ENCODE results near the gene APBB2.

The APBB2 gene

DNA sequence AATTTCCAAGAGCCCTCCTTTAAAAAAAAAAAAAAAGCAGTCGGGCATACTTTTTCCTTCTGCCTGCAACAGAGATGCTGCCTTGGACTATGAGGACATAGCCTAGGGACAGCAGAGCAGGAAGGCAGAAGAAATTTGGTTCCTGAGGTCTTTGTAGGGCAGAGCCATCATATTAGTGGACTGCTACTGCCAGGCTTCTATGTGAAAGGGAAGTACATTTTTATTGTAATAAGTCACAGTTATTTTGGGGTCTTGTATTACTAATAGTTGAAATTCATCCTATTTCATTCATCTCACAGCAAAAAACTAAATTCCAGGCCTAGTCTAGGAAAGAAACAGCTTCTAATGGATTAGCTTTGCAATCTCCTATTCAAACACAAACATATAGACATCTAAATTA is 253.4 kb downstream of the APBB2 start:
- DNase-seq (ENCODE audit: low read depth): no peak
- no peak overlapping the region for H3K4me3 ChIP-seq (ENCODE audit: low read length)
- TF ChIP-seq, protein P1, sequence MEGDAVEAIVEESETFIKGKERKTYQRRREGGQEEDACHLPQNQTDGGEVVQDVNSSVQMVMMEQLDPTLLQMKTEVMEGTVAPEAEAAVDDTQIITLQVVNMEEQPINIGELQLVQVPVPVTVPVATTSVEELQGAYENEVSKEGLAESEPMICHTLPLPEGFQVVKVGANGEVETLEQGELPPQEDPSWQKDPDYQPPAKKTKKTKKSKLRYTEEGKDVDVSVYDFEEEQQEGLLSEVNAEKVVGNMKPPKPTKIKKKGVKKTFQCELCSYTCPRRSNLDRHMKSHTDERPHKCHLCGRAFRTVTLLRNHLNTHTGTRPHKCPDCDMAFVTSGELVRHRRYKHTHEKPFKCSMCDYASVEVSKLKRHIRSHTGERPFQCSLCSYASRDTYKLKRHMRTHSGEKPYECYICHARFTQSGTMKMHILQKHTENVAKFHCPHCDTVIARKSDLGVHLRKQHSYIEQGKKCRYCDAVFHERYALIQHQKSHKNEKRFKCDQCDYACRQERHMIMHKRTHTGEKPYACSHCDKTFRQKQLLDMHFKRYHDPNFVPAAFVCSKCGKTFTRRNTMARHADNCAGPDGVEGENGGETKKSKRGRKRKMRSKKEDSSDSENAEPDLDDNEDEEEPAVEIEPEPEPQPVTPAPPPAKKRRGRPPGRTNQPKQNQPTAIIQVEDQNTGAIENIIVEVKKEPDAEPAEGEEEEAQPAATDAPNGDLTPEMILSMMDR (conservative IDR thresholded peaks at IDR 0.05; ENCODE audit: low read depth, low read length): no peak

DNA sequence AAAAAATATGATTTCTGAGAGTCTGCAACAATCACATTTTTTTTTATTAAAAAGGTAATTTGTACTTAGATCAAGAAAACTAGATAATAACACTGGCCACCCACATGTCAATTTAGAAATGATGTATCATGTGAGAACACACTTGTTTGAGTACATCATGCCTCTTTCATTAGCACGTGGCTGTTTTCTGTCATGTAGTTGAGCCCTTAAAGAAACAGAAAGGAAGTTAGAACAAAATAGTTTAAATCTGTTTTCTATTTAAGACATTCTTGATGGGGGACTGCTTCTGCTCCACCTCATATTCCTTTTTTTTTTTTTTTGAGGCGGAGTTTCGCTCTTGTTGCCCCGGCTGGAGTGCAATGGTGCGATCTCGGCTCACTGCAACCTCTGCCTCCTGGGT is 257.1 kb downstream of the APBB2 start:
- H3K4me3 ChIP-seq (ENCODE audit: low read length): no peak overlapping the region
- no peak for DNase-seq (ENCODE audit: low read depth)
- TF ChIP-seq, protein P1 (conservative IDR thresholded peaks at IDR 0.05; ENCODE audit: low read depth, low read length): no peak

DNA sequence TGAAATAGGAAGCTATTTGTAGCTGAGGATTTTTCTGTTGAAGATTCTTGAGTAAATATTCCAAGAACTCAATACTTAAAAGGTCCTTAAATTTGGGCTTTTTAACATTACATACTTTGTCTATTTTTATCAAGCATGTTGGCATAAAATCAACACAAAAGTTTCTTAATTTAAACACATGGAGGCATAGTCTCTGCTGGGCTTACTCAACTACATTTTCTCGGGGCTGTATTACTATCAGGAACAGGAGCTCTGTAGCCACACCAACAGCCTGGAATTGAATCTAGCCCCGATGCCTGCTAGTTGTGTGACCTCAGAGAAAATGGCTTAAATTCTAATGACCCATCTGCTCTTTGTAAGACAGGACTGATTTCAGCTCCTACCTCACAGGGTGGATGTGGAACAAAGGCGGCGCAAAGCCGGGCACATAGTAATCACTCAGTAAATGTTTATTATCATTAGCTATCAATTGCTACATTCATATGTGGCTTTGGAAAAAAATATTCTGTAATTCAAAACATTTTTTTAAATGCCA is 257.6 kb downstream of the APBB2 start:
- DNase-seq (ENCODE audit: low read depth): no peak
- H3K4me3 ChIP-seq (ENCODE audit: low read length): no peak overlapping the region
- TF ChIP-seq, protein P1 (conservative IDR thresholded peaks at IDR 0.05; ENCODE audit: low read depth, low read length): no peak

DNA sequence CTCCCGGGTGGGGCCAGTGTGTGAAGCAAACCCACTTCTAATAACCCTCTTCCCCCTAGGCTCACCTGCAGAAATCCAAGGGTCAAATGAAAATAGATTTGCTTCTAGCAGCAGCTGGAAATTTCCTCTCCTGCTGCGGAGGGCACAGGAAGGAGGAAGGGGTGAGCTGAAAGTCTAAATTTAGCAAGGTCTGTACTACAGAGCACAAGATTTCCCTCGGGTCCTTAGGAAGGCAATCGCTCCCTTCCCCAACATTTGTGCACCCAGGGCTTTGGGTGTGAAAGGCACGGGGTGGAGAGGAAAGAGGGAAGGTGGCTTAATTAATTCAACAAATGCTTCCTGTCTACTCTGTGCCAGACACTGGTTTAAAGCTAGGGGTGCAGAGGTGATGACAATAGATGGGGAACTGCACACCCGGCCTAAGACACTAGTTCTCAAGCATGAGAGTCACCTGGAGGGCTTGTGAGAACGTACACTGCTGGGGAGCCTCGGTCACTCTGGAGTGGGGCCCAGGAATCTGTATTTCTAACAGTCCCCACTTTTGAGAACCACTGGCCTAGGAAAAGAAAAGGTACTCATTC is 260.2 kb downstream of the APBB2 start:
- no peak overlapping the region for H3K4me3 ChIP-seq (ENCODE audit: low read length)
- DNase-seq (ENCODE audit: low read depth): no peak
- TF ChIP-seq, protein P1 (conservative IDR thresholded peaks at IDR 0.05; ENCODE audit: low read depth, low read length): no peak

DNA sequence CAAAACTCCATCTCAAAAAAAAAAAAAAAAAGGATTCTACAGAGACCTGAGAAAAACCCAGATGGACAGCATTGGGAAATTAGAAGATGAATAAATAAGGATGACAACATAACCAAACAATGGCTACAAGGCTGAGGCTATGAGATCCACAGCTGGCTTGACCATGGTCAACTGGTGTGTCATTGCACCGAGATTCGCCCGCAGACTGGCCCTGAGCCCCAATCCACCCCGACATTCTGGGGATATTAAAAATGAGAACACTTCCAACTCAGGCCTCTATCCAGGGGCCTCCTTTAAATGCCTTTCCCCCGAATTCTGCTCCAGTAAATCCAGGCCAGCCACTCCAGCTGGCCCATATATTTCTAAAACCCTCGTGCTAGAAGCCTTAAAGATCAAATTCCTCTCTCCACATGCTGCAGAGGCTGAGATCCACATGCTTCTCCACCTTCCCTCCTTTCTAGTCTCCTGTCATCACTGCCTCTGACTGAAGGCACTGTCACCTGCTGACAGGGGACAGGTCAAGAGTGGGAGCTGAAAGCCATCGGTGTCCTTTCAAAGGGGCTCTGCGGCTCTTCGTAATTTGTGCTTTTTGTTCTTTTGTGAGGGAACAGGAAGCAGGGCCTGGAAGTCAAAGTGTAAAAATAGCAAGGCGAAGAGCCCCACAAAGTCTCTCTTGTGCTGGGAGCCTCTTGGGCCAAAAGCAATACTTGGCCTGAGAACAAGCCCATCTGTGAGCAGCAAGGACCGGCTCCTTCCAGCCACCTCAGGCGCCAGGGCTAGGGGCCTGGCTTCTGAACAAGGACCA is 260.9 kb downstream of the APBB2 start:
- DNase-seq (ENCODE audit: low read depth): no peak
- TF ChIP-seq, protein P1 (conservative IDR thresholded peaks at IDR 0.05; ENCODE audit: low read depth, low read length): no peak
- no peak overlapping the region for H3K4me3 ChIP-seq (ENCODE audit: low read length)

DNA sequence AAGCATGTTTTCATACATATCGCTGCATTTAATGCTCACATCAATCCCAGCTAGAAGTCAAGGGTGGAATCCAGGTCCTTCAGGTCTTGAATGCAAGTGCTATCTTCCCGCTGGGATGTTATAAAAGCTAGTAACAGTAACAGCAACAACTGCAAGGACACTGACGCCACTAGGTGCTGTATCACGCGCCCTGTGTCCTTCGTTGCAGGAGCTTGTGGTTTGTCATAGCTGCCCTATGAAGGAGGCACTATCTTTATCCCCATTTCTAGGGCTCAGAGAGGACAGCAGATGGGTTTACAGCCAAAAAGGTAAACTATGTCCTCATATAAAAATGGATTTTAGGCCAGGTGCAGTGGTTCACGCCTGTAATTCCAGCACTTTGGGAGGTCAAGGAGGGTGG is 261.7 kb downstream of the APBB2 start:
- no peak for DNase-seq (ENCODE audit: low read depth)
- TF ChIP-seq, protein P1 (conservative IDR thresholded peaks at IDR 0.05; ENCODE audit: low read depth, low read length): no peak

DNA sequence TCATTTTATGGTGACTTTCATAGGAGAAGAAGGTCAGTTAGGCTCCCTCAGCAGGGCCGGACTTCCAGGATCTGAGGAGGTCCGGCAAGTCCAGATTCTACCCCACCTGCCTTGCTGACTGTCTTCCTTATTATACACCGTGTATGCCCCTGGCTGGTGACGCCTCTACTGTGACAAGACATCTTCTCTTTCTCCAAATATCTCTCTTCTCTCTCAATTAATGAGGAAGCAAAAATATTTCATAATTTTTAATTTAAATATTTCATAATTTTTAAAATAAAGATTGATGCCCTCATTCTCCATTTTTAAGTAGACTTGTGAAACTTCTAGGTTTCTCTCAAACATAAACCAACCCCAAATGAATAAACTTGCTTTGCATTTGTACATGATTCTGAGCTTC is 262.1 kb downstream of the APBB2 start:
- no peak overlapping the region for H3K4me3 ChIP-seq (ENCODE audit: low read length)
- DNase-seq (ENCODE audit: low read depth): no peak
- TF ChIP-seq, protein P1 (conservative IDR thresholded peaks at IDR 0.05; ENCODE audit: low read depth, low read length): no peak

More for the DNA sequence above, 261.7 kb downstream of the APBB2 start:
- H3K4me3 ChIP-seq (ENCODE audit: low read length): no peak overlapping the region

Measured in retinal pigment epithelial cell (primary cell).